Esophagus muscularis mucosa (tissue), 4 donors: ENCODE measurements around the gene OVCA2. TPM values are rescaled to one million over a fixed set of nuclear protein-coding genes. Genes with fewer than 3 reads are reported as not detected.

ENCODE experiments used
- DNase-seq: peaks from one replicate; pipeline ENCODE4 v3.0.0-alpha.2; 2017; ENCODE audit errors: extremely low spot score
- H3K27ac ChIP-seq, 4 donors: fragments of 200-600 bp; sonication (generic); replicated peaks in 1 of 4; 1 replicate in 3 of 4; 2 replicates in 1 of 4; pipeline ENCODE4 v1.5.1; 2016 to 2019; ENCODE audit warnings: mild to moderate bottlenecking in 1 of 4
- H3K27me3 ChIP-seq, 4 donors: fragments of 200-600 bp; sonication (generic); one replicate each; pipeline versions ENCODE4 v1.5.1 to v1.6.0; 2016 to 2019
- H3K36me3 ChIP-seq, 4 donors: fragments of 200-600 bp; sonication (generic); one replicate each; pipeline ENCODE4 v1.5.1; 2016 to 2019
- H3K4me1 ChIP-seq, 4 donors: fragments of 200-600 bp; sonication (generic); one replicate each; pipeline ENCODE4 v1.5.1; 2016 to 2019
- H3K4me3 ChIP-seq, 4 donors: fragments of 200-600 bp; sonication (generic); 1 replicate in 2 of 4; 2 replicates in 2 of 4; pipeline ENCODE4 v1.5.1; 2016 to 2019; ENCODE audit warnings: mild to moderate bottlenecking in 4 of 4, moderate library complexity in 1 of 4
- H3K9me3 ChIP-seq, 4 donors: fragments of 200-600 bp; sonication (generic); 1 replicate in 3 of 4; 2 replicates in 1 of 4; pipeline ENCODE4 v1.5.1; 2016 to 2019
- EP300 ChIP-seq: sonication (generic); formaldehyde crosslinking; IDR thresholded peaks from one replicate; pipeline ENCODE4 v1.6.1; 2017; ENCODE audit warnings: antibody characterized with exemption
- POLR2A ChIP-seq: fragments of 450-650 bp; IDR thresholded peaks from one replicate; pipeline ENCODE4 v1.6.1; 2017; ENCODE audit warnings: antibody characterized with exemption, moderate library complexity, mild to moderate bottlenecking, low read depth
- POLR2AphosphoS5 ChIP-seq, 2 donors: sonication (generic); formaldehyde crosslinking; IDR thresholded peaks; one replicate each; pipeline ENCODE4 v1.6.1; 2017; ENCODE audit warnings: antibody characterized with exemption in 2 of 2
- WGBS: methylation state at CpG from one replicate; pipeline ENCODE4 v1.1.5; 2018; 5-methylcytosine and 5-hydroxymethylcytosine counted together
- intact Hi-C: fragments of 100-400 bp; cut with DNase I; formaldehyde crosslinking; loops from one replicate; pipeline ENCODE4 v1.15.1; 2023
- total RNA-seq, 4 donors: library from RNA; depleted of rRNA; stranded (reverse); fragments of >200 nt; gene quantifications; one replicate each; pipeline versions ENCODE4 v1.1.0 to v1.2.1, GENCODE V29; 2016
- TF ChIP-seq, protein P1 (sequence below), 3 experiments: fragments of 200-600 bp in 2 of 3; fragments of 450-650 bp in 1 of 3; sonication (generic) in 2 of 3; IDR thresholded peaks; one replicate each; pipeline ENCODE4 v1.5.1; 2017 to 2019; ENCODE audit warnings: antibody characterized with exemption in 3 of 3, mild to moderate bottlenecking in 2 of 3, moderate library complexity in 1 of 3

The OVCA2 gene
- total RNA-seq, 4 donors from 2014 or later, result 34.9 to 38.9 (median 38.0) TPM

DNA sequence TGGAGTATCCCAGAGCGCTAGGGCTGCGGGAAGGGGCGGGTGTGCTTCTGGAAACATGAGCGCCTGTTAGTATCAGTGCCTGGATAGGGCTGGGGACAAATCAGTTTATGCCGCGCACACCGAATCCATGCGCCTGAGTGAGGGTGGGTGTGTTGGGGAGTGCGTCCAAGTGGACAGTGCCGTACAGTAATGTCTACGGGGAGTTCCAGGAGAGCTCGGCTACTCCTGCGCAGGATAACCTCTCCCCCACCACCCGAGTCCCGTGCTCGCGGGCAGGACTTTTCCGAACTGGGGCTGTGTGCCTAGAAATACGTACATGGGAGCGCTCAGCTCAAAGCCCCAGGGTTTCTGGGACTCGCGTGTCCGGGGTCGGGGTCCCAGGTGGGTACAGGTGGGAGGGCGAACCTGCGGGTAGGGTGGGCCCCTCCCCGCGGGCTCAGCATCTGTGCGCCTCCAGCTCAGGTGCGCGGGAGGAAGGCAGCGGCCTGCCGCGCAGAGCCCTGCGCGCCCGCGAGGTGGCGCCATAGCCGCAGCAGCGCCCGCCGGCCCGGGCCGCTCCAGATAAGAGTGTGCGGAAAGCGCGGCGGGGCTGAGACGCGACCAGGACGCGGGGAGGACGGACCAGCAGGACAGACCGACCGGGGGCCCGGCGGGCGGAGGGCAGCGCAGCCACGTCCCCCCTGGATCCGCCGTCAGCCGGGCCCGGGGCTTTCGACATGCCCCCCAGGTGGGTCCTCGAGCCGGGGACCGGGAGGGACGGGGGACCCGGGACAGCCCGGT lies 12.9 kb downstream of the OVCA2 start, which contains the start of gene HIC1:
Gene HIC1 (plus strand): TSS at position 592 of the 780 bp plus-strand sequence. CDS start 1,588 bp downstream, outside the sequence.
- Histone ChIP-seq H3K4me1 (peaks cover 54 to 86% (median 81%) of the 10 kb centered on the region in 4 donors), H3K9me3 (no peaks in the 10 kb centered on the region), H3K4me3 (peak within 1 kb of the TSS; percentile 66 to 84 (median 72)), H3K27me3 (peaks cover 0 to 43% (median 0%) of the 10 kb centered on the region in 4 donors), H3K36me3 (peaks cover 3 to 23% (median 8%) of the 10 kb centered on the region in 4 donors), H3K27ac (peak within 1 kb of the TSS; percentile 90 to 97 (median 92))
- TF ChIP-seq POLR2AphosphoS5 (IDR thresholded peaks at IDR 0.05) (peak; percentile 85 to 87), POLR2A (peak; percentile 45), EP300 (no peak)
- TF ChIP-seq, protein P1, sequence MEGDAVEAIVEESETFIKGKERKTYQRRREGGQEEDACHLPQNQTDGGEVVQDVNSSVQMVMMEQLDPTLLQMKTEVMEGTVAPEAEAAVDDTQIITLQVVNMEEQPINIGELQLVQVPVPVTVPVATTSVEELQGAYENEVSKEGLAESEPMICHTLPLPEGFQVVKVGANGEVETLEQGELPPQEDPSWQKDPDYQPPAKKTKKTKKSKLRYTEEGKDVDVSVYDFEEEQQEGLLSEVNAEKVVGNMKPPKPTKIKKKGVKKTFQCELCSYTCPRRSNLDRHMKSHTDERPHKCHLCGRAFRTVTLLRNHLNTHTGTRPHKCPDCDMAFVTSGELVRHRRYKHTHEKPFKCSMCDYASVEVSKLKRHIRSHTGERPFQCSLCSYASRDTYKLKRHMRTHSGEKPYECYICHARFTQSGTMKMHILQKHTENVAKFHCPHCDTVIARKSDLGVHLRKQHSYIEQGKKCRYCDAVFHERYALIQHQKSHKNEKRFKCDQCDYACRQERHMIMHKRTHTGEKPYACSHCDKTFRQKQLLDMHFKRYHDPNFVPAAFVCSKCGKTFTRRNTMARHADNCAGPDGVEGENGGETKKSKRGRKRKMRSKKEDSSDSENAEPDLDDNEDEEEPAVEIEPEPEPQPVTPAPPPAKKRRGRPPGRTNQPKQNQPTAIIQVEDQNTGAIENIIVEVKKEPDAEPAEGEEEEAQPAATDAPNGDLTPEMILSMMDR (IDR thresholded peaks at IDR 0.05), result peak in 2 of 3 experiments; percentile 96 to 98
- 8% methylated on average over 7 of the region's 72 CpGs for WGBS
- peak; percentile 94 for DNase-seq
- intact Hi-C loops, result loop anchor here (5.0 kb wide), 2 partner anchors 123 to 298 kb away; no protein-coding TSS in a partner anchor

GRCh38 chr17:2055292-2056205 lies 13.7 kb downstream of the OVCA2 start:
- TF ChIP-seq POLR2AphosphoS5 (IDR thresholded peaks at IDR 0.05), result no peak
- TF ChIP-seq EP300, result no peak
- no peak for TF ChIP-seq POLR2A
- TF ChIP-seq, protein P1 (IDR thresholded peaks at IDR 0.05), result no peak
- Histone ChIP-seq H3K27ac (peak overlapping the region; percentile 90 to 97 (median 92)), H3K27me3 (peaks cover 0 to 38% (median 0%) of the 10 kb centered on the region in 4 donors), H3K36me3 (peaks cover 3 to 23% (median 10%) of the 10 kb centered on the region in 4 donors), H3K4me3 (peak overlapping the region; percentile 66 to 84 (median 72)), H3K9me3 (no peaks in the 10 kb centered on the region), H3K4me1 (peaks cover 57 to 88% (median 85%) of the 10 kb centered on the region in 4 donors)
- intact Hi-C loops, result loop anchor here (5.0 kb wide), 1 partner anchor 122 kb away; no protein-coding TSS in a partner anchor
- 24% methylated on average over 9 of the region's 113 CpGs for WGBS
- no peak for DNase-seq

DNA sequence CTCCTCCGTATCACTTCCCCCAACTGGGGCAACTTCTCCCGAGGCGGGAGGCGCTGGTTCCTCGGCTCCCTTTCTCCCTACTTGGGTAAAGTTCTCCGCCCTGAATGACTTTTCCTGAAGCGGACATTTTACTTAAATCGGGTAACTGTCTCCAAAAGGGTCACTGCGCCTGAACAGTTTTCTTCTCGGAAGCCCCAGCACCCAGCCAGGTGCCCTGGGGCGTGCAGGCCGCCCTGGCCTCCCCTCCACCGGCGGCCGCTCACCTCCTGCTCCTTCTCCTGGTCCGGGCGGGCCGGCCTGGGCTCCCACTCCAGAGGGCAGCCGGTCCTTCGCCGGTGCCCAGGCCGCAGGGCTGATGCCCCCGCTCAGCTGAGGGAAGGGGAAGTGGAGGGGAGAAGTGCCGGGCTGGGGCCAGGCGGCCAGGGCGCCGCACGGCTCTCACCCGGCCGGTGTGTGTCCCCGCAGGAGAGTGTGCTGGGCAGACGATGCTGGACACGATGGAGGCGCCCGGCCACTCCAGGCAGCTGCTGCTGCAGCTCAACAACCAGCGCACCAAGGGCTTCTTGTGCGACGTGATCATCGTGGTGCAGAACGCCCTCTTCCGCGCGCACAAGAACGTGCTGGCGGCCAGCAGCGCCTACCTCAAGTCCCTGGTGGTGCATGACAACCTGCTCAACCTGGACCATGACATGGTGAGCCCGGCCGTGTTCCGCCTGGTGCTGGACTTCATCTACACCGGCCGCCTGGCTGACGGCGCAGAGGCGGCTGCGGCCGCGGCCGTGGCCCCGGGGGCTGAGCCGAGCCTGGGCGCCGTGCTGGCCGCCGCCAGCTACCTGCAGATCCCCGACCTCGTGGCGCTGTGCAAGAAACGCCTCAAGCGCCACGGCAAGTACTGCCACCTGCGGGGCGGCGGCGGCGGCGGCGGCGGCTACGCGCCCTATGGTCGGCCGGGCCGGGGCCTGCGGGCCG lies 14.7 kb downstream of the OVCA2 start:
- intact Hi-C loops, result loop anchor here (5.0 kb wide), 1 partner anchor 121 kb away; no protein-coding TSS in a partner anchor
- DNase-seq, result peak; percentile 91
- Histone ChIP-seq H3K36me3 (peaks cover 3 to 23% (median 16%) of the 10 kb centered on the region in 4 donors), H3K4me3 (peak overlapping the region; percentile 66 to 84 (median 72)), H3K27ac (peak overlapping the region; percentile 90 to 97 (median 92)), H3K27me3 (peaks cover 0 to 29% (median 0%) of the 10 kb centered on the region in 4 donors), H3K9me3 (no peaks in the 10 kb centered on the region), H3K4me1 (peaks cover 57 to 88% (median 85%) of the 10 kb centered on the region in 4 donors)
- 36% methylated on average over 27 of the region's 85 CpGs for WGBS
- TF ChIP-seq, protein P1 (IDR thresholded peaks at IDR 0.05), result no peak
- peak in 1 of 2 donors; percentile 9 for TF ChIP-seq POLR2AphosphoS5 (IDR thresholded peaks at IDR 0.05)
